H1 (cell line): ENCODE measurements around the gene UBE2I.

Experiments
- ATF2 ChIP-seq: IDR thresholded peaks from 2 replicates; pipeline ENCODE4 v1.6.1; 2012; ENCODE audit warnings: low read length, inconsistent platforms
- ATF3 ChIP-seq: IDR thresholded peaks from 2 replicates; pipeline ENCODE4 v1.6.1; 2011; ENCODE audit warnings: low read depth, mild to moderate bottlenecking, low read length; ENCODE audit not compliant: insufficient read depth
- CTCF ChIP-seq, 3 experiments: IDR thresholded peaks; 1 replicate in 2 of 3; 2 replicates in 1 of 3; pipeline versions ENCODE4 v1.5.1 to v1.6.1; 2011; ENCODE audit warnings: low read length in 3 of 3, mild to moderate bottlenecking in 3 of 3, inconsistent platforms in 2 of 3, low read depth in 1 of 3, moderate library complexity in 1 of 3; ENCODE audit not compliant: insufficient read depth in 1 of 3; ENCODE audit errors: control extremely low read depth in 1 of 3
- EP300 ChIP-seq, 2 experiments: IDR thresholded peaks; 1 replicate in 1 of 2; 2 replicates in 1 of 2; pipeline ENCODE4 v1.6.1; 2011 to 2012; ENCODE audit warnings: low read depth in 2 of 2, low read length in 2 of 2, mild to moderate bottlenecking in 2 of 2, borderline replicate concordance in 1 of 2, inconsistent platforms in 1 of 2, moderate library complexity in 1 of 2
- EZH2 ChIP-seq: fragments of 200-600 bp; sonication (generic); IDR thresholded peaks from 2 replicates; pipeline ENCODE4 v1.7.1; 2012; ENCODE audit warnings: low read depth, mild to moderate bottlenecking, moderate library complexity, low read length, inconsistent platforms; ENCODE audit not compliant: severe bottlenecking
- FOSL1 ChIP-seq: IDR thresholded peaks from 2 replicates; pipeline ENCODE4 v1.6.1; 2011; ENCODE audit warnings: mild to moderate bottlenecking, low read depth, low read length, moderate library complexity; ENCODE audit not compliant: insufficient read depth
- GTF2F1 ChIP-seq: IDR thresholded peaks from 2 replicates; pipeline ENCODE4 v1.6.1; 2012; ENCODE audit warnings: low read depth, low read length, improper control_type of control experiment, borderline replicate concordance
- HDAC2 ChIP-seq, 2 experiments: fragments of 300-600 bp in 1 of 2; sonication (generic) in 1 of 2; IDR thresholded peaks; 2 replicates each; pipeline ENCODE4 v1.6.1; 2011 to 2012; ENCODE audit warnings: low read depth in 2 of 2, low read length in 2 of 2, mild to moderate bottlenecking in 2 of 2, moderate library complexity in 2 of 2, borderline replicate concordance in 1 of 2, inconsistent platforms in 1 of 2
- POLR2AphosphoS5 ChIP-seq: IDR thresholded peaks from 2 replicates; pipeline ENCODE4 v1.6.1; 2011; ENCODE audit warnings: low read depth, low read length
- RAD21 ChIP-seq, 2 experiments: IDR thresholded peaks in 1 of 2; conservative IDR thresholded peaks in 1 of 2; 2 replicates each; pipeline ENCODE4 v1.6.1; 2011; ENCODE audit warnings: low read depth in 2 of 2, low read length in 2 of 2, improper control_type of control experiment in 1 of 2, inconsistent platforms in 1 of 2, mild to moderate bottlenecking in 1 of 2, moderate library complexity in 1 of 2
- SIN3A ChIP-seq, 2 experiments: IDR thresholded peaks in 1 of 2; conservative IDR thresholded peaks in 1 of 2; 2 replicates each; pipeline ENCODE4 v1.6.1; 2011 to 2012; ENCODE audit warnings: low read length in 2 of 2, improper control_type of control experiment in 1 of 2, low read depth in 1 of 2, mild to moderate bottlenecking in 1 of 2
- YY1 ChIP-seq: IDR thresholded peaks from 2 replicates; pipeline ENCODE4 v1.6.1; 2011; ENCODE audit warnings: low read depth, mild to moderate bottlenecking, low read length

DNA sequence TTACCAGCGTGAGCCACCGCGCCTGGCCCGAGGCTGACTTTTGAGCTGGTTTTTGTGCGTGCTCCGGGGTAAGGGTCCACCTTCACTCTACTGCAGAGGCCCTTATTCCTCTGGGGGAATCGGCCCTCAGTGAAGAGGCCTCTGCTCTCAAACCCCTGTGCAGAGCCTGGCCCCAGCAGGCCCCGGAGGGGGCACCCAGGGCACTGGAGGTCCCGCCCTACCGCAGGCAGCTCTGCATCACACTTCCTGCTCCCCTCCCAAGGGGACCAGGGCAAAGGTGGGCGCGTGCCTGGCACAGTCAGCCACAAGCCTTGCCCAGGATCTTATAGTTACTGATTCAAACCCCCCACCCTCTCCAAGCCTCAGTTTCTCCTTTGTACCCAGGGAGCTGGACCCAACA is 3.6 kb upstream of the UBE2I start:
- TF ChIP-seq GTF2F1 (no peak), CTCF (IDR thresholded peaks at IDR 0.05; ENCODE audit: control extremely low read depth in 1 of 3, insufficient read depth in 1 of 3, low read depth in 1 of 3, low read length in 3 of 3) (no peak), SIN3A (conservative IDR thresholded peaks at IDR 0.05 in 1 of 2, IDR thresholded peaks at IDR 0.05 in 1 of 2; ENCODE audit: low read depth in 1 of 2, low read length in 2 of 2) (no peak), FOSL1 (no peak), EZH2 (no peak), YY1 (no peak), HDAC2 (IDR thresholded peaks at IDR 0.05; ENCODE audit: borderline replicate concordance in 1 of 2, low read depth in 2 of 2, low read length in 2 of 2) (no peak), ATF3 (no peak), RAD21 (IDR thresholded peaks at IDR 0.05 in 1 of 2, conservative IDR thresholded peaks at IDR 0.05 in 1 of 2; ENCODE audit: low read depth in 2 of 2, low read length in 2 of 2) (no peak), EP300 (IDR thresholded peaks at IDR 0.05; ENCODE audit: borderline replicate concordance in 1 of 2, low read depth in 2 of 2, low read length in 2 of 2) (no peak), POLR2AphosphoS5 (no peak), ATF2 (no peak)
